ENCODE results near the gene DNASE1L1.

Gene DNASE1L1

DNA sequence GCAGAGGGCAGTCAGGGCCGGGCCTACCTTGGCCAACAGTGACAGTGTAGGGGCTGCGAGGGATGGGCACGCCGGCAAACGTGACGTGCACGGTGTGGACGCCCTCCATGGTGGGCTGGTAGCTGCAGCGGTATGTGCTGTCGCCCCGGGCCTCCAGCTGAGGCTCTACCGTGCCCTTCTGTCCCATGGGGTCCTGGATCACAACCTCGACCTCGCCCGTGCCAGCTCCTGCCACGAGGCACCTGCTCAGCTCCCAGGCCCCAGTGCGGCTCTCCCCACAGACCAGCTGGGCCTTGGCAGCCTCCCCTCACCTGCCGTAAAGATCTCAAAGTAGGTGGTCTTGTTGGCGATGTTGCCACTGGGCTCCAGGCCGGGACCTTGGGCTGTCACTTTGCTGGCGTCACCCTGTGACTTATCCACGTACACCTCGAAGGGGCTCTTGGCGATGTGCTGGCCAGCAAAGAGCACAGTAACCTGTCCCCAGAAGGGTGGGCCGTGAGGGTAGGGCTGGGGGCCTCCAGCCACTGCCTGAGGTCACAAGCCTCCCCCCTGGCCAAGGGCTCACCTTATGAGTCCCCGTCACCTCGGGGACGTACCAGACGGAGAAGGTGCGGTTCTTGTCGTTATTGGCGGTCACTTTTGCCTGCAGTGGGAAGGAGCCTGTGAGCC is 42.9 kb downstream of the DNASE1L1 start:
- DNase-seq, result no peak

DNA sequence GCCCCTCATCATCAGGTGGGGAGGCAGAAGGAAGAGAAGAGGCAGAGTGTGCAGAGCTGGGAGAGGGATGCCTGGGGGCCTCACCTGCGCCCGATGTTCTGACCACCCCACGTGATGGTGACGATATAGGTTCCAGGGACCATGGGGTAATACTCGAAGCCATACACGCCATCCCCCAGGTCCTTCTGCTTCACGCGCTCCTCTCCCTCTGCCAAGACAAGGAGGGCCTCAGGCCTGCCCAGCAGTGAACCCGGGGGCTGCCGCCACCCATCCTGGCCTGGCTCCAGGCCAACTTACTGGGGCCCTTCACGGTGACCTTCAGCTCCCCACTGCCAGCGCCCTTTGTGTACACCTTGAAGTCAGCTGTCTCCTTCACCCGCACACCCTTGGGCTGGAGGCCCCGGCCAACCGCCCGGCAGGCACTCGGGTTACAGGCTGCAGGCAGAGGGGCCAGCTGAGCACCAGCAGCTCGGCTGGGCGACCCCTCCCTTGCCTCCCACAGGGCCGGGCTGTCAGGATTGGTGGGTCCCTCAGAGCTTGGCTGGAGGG is 43.9 kb downstream of the DNASE1L1 start:
- DNase-seq, result no peak

DNA sequence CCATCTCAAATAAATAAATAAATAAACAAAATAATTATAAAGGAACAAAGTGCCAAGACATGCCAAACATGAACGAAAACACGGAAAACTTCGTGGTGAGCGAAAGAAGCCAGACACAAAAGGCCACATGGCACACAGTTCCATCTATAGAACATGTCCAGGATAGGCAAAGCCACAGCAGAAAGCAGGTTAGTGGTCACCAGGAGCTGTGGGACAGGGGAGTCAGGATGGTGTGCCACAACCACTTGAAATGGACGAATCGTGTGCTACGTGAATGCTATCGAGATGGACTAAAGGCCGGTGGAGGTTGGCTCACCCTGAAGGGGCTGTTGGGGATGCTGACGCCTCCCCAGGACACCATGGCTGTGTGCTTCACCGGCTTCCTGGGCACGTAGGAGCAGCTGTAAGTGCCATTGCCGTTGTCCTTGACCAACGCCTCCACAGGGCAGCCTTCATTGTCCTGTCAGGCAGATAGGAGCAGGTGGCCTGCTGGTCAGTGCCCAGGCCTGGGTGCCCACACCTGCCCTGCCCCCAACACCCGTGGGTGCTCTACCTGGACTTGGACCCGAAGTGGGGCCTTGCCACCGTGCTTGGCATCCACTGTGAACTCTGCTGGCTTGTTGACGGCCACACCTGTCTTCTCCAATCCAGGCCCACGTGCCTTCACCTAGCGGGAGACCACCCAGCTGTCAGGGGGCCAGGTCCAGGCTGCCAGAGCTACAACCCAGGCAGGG is 45.2 kb downstream of the DNASE1L1 start:
- no peak for DNase-seq

DNA sequence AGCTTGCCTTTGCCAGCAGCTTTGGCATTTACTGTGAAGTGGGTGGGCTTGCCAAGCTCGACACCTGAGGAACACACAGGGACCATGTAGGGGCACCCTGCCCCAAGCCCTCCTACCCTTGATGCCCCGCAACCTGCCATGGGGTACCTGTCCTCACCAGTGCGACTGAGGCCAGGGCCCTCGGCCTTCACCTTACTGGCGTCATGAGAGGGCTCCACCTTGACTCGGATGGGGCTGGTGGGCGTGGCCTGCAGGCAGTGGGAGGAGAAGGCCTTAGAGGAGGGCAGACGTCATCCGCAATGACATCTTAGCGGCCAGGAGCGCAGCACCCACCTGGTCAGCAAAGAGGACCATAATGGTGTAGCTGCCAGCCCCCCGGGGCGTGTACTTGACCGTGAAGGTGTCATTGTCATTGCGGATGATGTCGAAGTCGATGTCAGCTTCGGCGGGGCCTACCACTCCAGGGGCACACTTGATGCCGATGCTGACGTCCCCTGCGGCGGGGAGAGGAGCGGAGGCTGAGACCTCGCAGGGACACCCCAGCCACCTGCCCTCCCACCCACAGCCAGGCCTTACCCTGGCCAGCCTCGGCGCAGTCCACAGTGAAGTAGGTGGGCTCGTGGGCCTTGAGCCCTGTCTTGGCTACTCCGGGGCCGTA is 46.8 kb downstream of the DNASE1L1 start:
- no peak for DNase-seq

DNA sequence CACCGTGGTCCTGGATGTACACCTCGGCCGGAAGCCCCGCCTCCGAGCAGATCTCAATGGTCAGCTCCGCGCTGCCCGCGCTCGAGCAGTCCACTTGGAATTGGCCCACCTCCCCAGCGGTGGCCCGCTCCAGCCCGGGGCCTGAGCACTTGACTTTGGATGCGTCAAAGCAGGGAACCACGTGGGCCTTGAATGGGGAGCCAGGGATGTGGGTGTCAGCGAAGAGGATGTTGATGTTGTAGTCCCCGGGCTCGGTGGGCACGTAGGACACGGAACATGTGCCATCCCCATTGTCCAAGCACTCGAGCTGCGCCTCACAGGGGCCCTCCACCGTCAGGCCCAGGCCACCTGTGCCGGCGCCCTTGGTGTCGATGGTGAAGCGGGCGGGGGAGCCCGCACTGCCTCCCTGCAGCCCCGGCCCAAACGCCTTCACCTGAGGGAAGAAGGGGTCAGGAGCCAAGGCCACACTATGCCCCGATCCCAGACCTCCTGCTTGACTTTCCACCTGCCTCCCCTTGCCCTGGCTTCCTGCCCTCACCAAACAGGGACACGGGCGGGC is 48.8 kb downstream of the DNASE1L1 start:
- no peak for DNase-seq

DNA sequence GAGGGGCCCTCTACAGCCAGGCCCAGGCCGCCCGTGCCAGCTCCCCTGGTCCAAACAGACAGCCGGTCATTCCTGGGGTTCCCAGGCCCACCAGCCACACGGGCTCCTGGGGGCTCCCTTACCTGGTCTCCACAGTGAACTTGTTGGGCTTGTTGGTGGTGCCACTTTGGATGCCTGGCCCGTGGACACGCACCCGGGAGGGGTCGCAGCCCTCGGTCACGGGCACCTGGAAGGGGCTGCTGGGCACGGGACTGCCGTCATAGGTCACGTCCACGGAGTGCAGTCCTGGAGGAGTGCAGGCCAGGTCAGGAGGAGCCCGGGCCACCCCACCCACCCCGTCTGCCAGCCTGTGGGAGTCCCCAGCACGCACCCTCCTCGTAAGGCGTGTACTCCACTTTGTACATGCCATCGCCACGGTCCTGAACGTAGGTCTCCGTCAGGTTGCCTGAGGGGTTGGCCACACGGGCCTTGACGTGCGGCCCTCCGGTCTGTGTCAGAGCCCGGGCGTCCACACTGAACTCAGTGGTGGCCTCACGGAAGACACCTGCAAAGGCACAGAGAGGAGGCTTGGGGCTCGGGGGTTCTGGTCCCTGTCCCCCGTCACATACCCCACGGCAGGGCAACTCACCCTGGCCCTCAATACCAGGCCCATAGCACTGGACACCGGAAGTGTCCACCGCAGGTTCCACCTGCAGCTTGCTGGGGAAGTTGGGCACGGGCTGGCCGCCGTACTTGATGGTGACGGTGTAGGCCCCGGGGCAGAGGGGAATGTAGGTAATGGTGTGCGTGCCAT is 49.5 kb downstream of the DNASE1L1 start:
- DNase-seq, result no peak

DNA sequence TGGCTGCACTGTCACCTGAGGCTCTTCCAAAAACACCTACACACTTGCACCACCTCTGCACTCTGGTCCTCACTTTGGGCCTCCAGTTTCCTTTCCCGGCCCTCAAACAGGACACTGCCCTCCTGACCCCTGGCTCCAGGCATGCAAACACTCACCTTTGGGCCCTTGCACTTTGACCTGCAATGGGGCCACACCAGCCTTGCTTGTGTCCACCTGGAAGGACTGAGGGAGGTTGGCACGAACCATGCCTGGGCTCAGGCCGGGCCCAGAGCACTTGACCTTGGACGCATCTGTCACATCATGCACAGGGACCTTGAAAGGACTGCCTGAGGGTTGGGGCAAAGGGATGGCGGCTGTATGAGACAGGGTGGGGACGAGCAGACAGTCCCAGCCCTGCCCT is 50.2 kb downstream of the DNASE1L1 start:
- no peak for DNase-seq

DNA sequence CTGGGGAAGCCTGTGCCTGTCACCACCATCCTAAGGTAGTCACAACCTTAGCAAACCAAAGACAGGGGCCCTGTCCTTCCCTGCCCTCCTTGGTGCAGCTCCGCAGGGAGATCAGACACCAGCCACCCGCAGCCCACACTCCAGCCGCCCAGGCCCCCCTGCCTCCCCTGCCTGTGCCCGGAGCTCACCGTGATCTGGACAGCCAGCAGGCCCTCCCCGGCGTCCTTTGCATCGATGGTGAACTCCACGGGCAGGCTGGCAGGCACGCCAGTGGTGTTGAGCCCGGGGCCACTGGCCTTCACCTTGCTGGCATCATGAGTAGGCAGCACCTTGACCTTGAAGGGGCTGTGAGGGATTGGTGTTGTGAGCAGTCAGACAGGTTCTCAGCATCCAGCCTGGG is 51.0 kb downstream of the DNASE1L1 start:
- no peak for DNase-seq

DNA sequence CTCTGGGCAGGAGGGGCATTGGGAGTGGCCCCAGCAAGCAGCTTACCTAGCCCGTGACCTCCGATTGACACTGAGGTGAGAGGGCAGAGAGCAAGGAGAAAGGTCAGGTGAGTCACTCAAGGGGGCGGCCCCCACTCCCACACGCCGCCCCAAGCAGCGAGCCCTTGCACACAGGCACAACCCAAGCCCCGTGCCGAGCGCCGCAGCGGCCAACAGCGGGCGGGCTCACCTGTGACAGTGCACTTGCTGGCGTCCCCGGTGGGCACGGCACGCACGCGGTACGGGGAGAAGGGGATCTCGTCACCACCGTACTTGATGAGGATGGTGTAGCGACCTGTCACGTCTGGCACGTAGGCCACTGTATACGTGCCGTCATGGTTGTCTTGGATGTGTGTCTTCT is 51.8 kb downstream of the DNASE1L1 start:
- no peak for DNase-seq

DNA sequence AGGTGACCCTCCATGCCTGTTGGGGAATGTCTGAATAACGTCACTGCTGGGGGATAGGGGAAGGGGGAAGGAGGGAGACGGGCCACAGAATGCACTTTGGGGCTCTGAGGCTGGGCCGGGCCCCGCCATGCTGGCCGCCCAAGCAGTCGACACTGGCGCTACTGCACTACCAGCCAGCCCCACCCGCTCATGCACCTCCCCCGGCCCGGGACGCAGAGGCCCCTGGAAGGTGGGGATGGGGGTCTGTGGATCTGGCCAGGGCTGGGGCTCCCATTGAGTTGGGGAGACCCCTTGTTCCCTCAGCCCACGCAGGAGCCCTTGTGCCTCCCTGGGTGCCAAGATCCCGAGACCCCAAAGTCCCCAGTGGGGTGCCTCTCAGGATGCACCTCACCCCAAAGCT is 52.5 kb downstream of the DNASE1L1 start:
- no peak for DNase-seq

DNA sequence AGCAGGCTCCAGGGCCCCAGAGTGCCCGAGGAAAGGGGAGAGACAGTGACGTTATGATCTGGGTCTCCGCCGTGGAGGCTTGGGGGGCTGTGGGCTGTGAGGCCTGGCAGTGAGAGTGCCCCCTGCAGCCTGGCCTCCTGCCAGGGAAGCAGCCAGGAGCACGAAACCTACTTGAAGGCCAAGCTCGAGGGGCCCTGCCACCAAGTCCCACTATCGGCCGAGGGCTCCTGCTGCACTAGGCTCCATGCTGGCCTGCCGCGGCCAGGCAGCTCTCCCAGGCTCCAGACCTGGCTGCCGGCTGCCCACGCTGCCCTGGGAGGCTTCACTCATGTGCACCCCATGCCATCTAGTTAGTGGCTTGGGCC is 53.3 kb downstream of the DNASE1L1 start:
- DNase-seq, result no peak

DNA sequence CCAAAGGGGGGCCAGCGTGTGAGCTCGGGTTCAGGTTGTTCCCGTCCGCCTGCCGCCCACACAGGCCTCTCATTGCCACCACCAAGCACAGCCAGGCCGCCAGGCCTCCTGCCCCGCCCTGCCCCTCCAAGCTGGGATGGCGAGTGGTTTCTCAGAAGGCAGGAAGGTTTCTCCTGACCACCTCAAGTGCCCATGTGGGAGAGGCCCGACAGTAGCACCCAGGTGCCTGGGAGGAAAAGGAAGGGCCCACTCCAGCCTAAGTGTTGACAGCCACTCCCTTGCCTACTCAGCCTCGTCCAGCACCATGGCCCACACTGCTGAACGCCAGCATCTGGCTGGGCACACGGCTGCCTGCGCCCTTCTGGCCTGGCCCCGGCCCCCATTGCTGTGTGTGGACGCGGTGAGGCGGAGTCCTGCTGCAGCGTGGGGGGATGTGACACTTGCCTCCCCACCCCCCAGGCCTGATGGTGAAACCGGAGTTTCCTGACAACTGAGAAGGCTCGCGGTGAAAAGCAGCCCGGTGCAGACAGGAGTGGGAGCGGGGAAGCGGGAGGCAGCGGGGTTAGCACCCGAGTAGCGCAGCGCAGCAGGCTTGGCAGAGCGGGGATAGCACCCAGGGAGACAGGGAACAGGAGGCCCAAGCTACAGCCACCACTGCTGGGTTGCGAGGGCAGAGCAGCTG is 53.8 kb downstream of the DNASE1L1 start:
- DNase-seq, result no peak

DNA sequence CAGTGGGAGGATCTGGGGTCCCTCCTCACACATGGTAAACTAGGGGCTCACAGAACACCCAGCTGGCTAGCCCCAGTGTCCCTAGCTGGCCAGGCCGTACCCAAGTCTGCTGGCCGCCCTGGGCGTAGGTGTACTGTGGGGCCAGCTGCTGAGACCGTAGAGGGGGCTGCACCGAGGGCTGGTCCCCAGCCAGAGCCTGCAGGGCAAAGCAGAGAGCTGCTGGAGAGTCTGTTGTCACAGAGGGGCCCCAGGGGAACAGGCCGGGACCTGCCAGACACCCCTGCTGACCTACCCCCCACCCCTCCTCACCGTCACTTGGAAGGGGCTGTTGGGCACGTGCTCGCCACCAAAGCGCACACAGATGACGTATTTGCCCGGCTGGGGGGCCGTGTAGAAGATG is 54.5 kb downstream of the DNASE1L1 start:
- DNase-seq, result no peak

DNA sequence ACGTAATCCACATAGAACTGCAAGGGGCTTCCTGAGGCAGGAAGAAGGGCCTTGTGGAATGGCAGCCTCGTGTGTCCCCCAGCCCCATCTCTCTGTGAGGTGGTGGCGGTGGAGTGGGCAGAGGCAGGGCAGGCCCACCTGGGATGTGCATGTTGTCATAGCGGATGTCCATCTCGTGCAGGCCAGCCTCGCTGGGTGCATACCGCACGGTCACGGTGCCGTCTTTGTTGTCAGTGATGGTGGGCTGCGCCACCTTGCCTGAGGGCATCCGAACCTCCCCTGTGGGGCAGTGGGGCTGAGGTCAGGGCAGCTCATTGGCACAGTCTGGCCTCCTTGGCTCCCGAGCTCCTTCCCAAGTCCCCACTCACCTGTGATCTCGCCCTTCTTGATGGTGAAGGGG is 55.0 kb downstream of the DNASE1L1 start:
- DNase-seq, result no peak

DNA sequence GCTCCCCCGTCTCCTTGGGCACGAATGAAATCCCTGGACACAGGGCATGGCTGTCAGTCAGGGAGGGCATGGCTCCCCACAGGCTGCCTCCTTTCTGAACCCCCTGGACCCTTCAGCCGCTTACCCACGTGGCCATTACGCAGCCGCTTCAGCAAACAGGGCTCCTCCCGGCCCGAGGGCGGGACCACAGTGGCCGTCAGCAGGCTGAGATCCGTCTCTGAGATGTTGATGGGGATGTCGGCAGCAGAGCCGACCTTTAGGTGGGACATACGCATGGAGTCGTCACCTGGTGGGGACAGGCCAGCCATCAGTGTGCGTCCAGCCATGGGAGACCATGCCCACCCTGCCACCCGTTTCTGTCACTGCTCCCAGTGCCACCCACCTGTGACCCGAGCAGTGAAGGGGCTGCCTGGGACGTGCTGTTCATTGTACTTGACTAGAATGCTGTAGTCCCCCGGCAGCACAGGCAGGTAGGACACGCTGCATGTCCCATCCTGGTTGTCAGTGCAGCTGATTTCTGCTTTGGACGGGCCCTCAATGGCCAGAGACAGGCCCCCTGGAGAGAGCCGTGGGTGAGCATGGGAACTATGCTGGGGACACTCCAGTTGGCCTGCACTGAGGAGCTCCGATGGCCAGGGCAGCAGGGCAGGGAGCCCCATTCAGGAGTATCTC is 55.7 kb downstream of the DNASE1L1 start:
- peak; percentile 1 for DNase-seq

DNA sequence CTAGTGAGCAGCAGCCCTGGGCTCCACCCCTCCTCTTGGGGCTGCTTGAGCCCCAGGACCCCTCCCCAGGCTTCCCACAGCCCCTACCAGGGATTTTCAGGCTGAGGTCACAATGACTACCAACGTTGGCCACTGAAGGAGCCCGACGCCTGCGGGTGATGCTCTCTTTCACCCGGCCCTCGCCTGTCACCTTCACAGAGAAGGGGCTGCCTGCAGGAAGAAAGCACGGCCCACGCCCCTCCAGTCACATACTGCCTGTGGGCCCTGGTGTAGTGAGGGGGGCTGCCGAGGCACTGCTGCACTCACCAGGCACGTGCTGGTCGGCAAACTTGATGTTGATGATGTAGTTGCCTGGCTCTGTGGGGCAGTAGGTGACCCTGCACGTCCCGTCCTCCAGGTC is 56.6 kb downstream of the DNASE1L1 start:
- DNase-seq, result peak; percentile 1

DNA sequence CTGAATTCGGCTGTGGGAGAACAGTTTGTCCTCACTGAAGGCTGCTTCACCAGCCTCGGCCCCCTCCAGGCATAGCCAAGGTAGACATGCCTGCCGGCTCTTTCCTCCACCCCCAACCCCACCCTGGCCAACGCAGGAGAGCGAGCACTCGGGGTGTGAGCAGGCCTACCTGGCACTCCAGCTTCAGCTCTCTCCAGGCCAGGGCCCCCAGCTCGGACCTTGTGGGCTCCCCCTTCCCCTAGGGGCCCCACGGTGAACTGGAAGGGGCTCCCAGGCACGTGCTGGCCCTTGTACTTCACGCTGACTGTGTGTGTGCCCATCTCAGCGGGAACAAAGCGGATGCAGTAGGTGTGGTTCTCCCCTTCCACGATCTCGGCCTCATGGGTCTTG is 57.0 kb downstream of the DNASE1L1 start:
- peak; percentile 2 for DNase-seq

All from EL (cell line).